Measurements from ENCODE around the gene KCNK16.

GRCh38 chr6:39341352-39341751 is 18.9 kb upstream of the KCNK16 start:
- TF ChIP-seq POLR2A (IDR thresholded peaks at IDR 0.05) = no peak
- no peak for TF ChIP-seq CTCF (IDR thresholded peaks at IDR 0.05)
